Measurements from ENCODE around the gene SPINK1.
"Not testable (repeated sequence)": the region's sequence is repeated elsewhere in the genome, so short reads cannot be mapped to it uniquely, and the experiment has no call there.

Gene SPINK1

DNA sequence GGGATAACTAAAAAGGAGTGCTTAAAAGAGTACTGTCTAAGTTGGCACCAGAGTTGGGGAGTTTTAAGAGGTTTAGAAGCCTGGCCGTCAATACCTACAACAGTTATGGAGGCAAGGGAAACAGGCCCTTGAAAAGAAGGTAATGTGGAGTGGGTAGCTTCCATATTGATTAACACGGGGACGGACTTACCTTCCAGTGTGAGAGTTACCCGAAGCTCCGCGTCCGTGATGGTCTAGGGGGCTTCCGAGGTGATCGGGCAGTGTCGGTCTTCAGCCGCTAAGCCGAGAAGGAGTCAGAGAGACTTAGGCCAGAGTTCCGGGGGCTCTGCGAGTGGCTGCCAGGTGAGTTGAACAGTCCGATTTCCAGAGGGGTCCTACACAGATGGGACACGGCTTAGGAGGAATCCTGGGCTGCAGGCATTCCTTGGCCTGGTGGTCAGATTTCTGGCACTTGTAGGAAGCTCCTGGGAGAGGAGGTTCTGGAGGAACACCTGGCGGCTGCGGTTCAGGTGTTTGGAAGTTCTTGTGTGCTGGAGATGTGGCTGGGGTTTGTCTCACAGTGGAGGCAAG is 40.6 kb upstream of the SPINK1 start:
- not testable (repeated sequence) for H3K4me3 ChIP-seq (replicated peaks; ENCODE audit: low read depth, low read length); DNase-seq (ENCODE audit: low read depth)

DNA sequence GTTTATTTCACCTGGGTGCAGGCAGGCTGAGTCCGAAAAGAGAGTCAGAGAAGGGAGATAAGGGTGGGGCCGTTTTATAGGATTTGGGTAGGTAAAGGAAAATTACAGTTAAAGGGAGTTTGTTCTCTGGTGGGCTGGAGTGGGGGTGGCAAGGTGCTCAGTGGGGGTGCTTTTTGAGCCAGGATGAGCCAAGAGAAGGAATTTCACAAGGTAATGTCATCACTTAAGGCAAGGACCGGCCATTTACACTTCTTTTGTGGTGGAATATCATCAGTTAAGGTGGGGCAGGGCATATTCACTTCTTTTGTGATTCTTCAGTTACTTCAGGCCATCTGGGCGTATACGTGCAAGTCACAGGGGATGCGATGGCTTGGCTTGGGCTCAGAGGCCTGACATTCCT is 38.4 kb upstream of the SPINK1 start:
- H3K4me3 ChIP-seq (replicated peaks; ENCODE audit: low read depth, low read length); DNase-seq (ENCODE audit: low read depth): not testable (repeated sequence)

DNA sequence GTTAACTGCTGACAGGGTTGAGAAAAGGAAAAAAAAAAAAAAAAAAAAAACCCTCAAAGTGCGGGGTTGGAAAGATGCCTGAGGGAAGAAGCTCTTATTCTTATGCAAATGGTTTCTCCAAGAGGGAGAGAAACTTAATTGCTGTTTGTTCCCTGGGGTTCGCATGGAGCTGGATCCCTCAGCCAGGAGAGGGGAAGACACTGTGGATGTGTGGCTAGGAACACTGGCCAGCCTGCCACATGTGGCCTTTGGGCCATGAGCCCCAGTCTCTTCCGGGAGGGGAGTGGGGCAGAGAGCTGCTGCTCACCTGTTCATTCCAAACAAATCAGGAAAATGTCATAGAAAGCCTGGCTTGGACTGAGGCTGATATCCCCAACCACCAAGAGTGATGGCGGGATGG is 37.6 kb upstream of the SPINK1 start:
- TF ChIP-seq, protein P1, sequence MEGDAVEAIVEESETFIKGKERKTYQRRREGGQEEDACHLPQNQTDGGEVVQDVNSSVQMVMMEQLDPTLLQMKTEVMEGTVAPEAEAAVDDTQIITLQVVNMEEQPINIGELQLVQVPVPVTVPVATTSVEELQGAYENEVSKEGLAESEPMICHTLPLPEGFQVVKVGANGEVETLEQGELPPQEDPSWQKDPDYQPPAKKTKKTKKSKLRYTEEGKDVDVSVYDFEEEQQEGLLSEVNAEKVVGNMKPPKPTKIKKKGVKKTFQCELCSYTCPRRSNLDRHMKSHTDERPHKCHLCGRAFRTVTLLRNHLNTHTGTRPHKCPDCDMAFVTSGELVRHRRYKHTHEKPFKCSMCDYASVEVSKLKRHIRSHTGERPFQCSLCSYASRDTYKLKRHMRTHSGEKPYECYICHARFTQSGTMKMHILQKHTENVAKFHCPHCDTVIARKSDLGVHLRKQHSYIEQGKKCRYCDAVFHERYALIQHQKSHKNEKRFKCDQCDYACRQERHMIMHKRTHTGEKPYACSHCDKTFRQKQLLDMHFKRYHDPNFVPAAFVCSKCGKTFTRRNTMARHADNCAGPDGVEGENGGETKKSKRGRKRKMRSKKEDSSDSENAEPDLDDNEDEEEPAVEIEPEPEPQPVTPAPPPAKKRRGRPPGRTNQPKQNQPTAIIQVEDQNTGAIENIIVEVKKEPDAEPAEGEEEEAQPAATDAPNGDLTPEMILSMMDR (IDR thresholded peaks at IDR 0.05; ENCODE audit: low read length, missing control alignments): no peak
- DNase-seq (ENCODE audit: low read depth): no peak
- H3K4me3 ChIP-seq (replicated peaks; ENCODE audit: low read depth, low read length): no peak overlapping the region

DNA sequence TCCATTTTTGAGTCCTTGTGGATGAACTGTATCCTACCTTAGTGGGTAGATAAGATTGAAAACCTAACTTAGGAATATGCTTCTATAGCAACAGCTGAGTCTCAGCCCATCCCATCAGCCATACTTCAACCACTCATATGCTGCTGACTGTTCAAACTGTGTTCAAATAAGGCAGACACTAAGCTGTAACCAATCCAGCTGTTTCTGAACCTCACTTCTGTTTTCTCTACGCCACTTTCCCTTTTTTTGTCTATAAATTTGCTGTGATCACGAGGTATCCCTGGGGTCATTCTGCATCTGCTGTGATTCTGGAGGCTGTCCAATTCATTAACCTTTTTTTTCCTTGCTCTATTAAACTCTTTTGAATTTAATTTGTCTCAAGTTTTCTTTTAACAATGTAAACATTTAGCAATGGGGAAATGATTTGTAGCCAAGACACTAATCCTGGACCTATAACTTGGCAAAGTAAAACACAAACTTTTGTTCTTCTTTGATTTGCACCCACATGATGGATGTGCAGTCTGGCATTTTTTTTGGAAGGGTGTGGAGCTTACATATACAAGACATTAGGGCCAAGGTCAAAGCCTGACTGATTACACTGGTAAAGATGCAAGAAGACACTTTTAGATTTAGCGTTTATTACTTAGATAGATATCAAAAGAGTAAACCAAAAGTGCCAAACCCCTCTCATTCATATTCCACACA is 32.1 kb upstream of the SPINK1 start:
- no peak overlapping the region for H3K4me3 ChIP-seq (replicated peaks; ENCODE audit: low read depth, low read length)
- DNase-seq (ENCODE audit: low read depth): no peak
- TF ChIP-seq, protein P1 (IDR thresholded peaks at IDR 0.05; ENCODE audit: low read length, missing control alignments): no peak

DNA sequence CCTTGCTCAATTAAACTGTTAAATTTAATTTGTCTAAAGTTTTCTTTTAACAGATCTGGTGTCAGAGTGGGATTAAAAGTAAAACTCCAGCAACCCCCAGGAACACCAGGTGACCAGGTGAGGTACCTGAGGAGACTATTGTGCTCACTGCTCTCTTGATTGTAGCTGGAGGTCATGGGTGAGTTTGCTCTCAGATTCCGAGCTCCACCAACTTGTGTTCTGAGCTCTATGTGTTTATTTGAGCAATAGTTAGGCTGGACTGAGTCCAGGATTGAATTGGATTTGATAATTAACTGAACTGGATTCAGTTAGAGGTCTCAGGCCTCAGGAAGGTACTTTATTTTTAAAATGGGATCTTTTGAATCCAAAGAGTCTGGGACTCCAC is 29.2 kb upstream of the SPINK1 start:
- H3K4me3 ChIP-seq (replicated peaks; ENCODE audit: low read depth, low read length): no peak overlapping the region
- DNase-seq (ENCODE audit: low read depth): no peak
- TF ChIP-seq, protein P1 (IDR thresholded peaks at IDR 0.05; ENCODE audit: low read length, missing control alignments): no peak

DNA sequence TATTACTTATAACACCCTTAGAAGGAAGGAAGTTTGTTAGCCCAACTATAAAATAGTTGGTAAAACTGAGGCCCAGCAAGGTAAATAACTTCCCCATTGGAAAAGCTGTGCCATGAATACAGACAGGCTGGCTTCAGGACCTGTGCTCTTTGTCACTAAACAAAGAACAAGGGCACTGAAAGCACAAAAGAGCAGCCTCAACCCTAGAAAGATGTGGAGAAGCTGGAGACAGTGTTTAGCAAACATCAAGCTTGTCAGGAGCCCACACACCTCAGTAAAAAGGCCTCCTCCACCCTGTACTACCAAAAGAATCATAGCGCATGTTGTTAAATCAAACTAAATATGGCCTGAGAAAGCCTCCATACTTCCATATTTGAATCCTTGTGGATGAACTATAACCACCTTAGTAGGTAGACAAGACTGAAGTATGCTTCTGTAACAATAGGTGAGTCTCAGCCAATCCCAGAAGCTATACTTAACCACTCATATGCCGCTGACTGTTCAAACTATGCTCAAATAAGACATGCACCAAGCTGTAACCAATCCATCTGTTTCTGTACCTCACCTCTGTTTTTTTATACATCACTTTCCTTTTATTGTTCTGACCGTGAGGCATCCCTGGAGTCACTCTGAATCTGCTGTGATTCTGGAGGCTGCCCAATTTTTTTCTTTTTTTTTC is 28.6 kb upstream of the SPINK1 start:
- TF ChIP-seq, protein P1 (IDR thresholded peaks at IDR 0.05; ENCODE audit: low read length, missing control alignments): no peak
- H3K4me3 ChIP-seq (replicated peaks; ENCODE audit: low read depth, low read length): no peak overlapping the region
- no peak for DNase-seq (ENCODE audit: low read depth)

DNA sequence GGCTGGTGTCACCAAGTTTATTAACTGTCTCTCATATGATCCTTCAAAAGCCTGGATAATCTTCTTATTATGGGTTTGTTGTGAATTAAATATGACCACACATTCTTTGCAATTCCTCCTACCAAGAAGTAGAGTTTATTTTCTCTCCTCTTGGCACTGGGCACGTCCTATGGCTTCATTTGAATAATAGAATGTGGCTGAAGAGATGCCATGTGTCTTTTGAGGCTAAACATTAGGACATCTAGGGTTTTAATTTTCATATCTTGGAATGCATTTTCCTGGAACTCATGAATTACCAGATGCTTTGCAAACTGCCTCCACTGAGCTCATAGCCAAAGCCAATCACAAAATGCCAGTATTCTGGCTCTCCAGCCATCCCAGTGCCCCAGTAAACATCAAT is 27.1 kb upstream of the SPINK1 start:
- no peak for DNase-seq (ENCODE audit: low read depth)
- no peak overlapping the region for H3K4me3 ChIP-seq (replicated peaks; ENCODE audit: low read depth, low read length)
- TF ChIP-seq, protein P1 (IDR thresholded peaks at IDR 0.05; ENCODE audit: low read length, missing control alignments): no peak
